Activated CD4-positive, alpha-beta T cell treated with anti-CD3 and anti-CD28 coated beads, Interleukin-2, amount 50 U/mL, for 24 hours (primary cell): ENCODE data around the gene BCL2L2.

Experiments
- DNase-seq, 2 donors: peaks; one replicate each; pipeline ENCODE4 v3.0.0-alpha.2; 2020; ENCODE audit warnings: low read depth in 1 of 2, low spot score in 1 of 2

The BCL2L2 gene

GRCh38 chr14:23352506-23353432 lies 46.1 kb downstream of the BCL2L2 start, which contains the start of gene SLC22A17:
Gene SLC22A17 (minus strand): TSS chr14:23352887.
- peak; percentile 16 to 36 for DNase-seq

GRCh38 chr14:23353433-23353780 lies 46.8 kb downstream of the BCL2L2 start:
- DNase-seq, result no peak

- no peak for DNase-seq
Observed at GRCh38 chr14:23354990-23355389, 48.4 kb downstream of the BCL2L2 start.

- no peak for DNase-seq
Observed at GRCh38 chr14:23355871-23356435, 49.3 kb downstream of the BCL2L2 start.

GRCh38 chr14:23356662-23357061 lies 50.0 kb downstream of the BCL2L2 start:
- DNase-seq, result no peak

GRCh38 chr14:23357261-23357660 lies 50.6 kb downstream of the BCL2L2 start:
- no peak for DNase-seq

GRCh38 chr14:23358042-23358441 lies 51.4 kb downstream of the BCL2L2 start:
- no peak for DNase-seq

- no peak for DNase-seq
Observed at GRCh38 chr14:23358553-23359166, 52.0 kb downstream of the BCL2L2 start.

- DNase-seq, result no peak
Observed at GRCh38 chr14:23359167-23359626, 52.6 kb downstream of the BCL2L2 start.

- no peak for DNase-seq
Observed at GRCh38 chr14:23359722-23360447, 53.3 kb downstream of the BCL2L2 start.

- no peak for DNase-seq
Observed at GRCh38 chr14:23360496-23360895, 53.9 kb downstream of the BCL2L2 start.

- no peak for DNase-seq
Observed at GRCh38 chr14:23361320-23361719, 54.7 kb downstream of the BCL2L2 start.
